Endothelial cell of umbilical vein (primary cell): ENCODE data around the gene KLHL4. TPM values are rescaled to one million over a fixed set of nuclear protein-coding genes. Genes with fewer than 3 reads are reported as not detected.

Experiments used
- BruUV-seq: library from RNA; stranded (reverse); fragments of 400-500 nt; replicated peaks from 2 replicates; lab custom pipeline; 2021; lab: Mats Ljungman, UMichigan
- CTCF ChIA-PET: fragments of 300-600, 350-600 bp; sonication (Branson Sonifier 250); formaldehyde crosslinking; loops from one replicate; lab custom pipeline; 2021; ENCODE audit warnings: antibody characterized with exemption, inconsistent platforms; lab: Charles Lee
- POLR2A ChIA-PET: fragments of 300-600, 350-600 bp; sonication (Branson Sonifier 250); formaldehyde crosslinking; loops from one replicate; lab custom pipeline; 2021; ENCODE audit warnings: antibody characterized with exemption, inconsistent platforms; lab: Charles Lee
- DNase-seq: peaks from one replicate; pipeline ENCODE4 v3.0.0-alpha.2; 2011; ENCODE audit warnings: low read depth, low spot score
- FAIRE-seq: peaks from 2 replicates; lab custom pipeline; 2011; peaks lifted over from hg19 to GRCh38; lab: Jason Lieb, UNC
- H2AFZ ChIP-seq: 2 replicates; pipeline ENCODE4 v1.6.0; 2012; ENCODE audit warnings: low read depth, low read length, control low read depth, inconsistent platforms
- H3K27ac ChIP-seq: 2 replicates; pipeline ENCODE4 v1.5.1; 2011; ENCODE audit warnings: low read depth, mild to moderate bottlenecking, control low read depth, low read length, moderate library complexity; ENCODE audit not compliant: insufficient read depth
- H3K27me3 ChIP-seq, 2 experiments: 2 replicates each; pipeline versions ENCODE4 v1.6.0 to v1.6.1; 2011; ENCODE audit warnings: low read length in 2 of 2, mixed read lengths in 1 of 2; ENCODE audit not compliant: control insufficient read depth in 2 of 2, insufficient read depth in 2 of 2
- H3K36me3 ChIP-seq, 2 experiments: 2 replicates in 1 of 2; 3 replicates in 1 of 2; pipeline ENCODE4 v1.5.1; 2011; ENCODE audit warnings: low read length in 2 of 2, mild to moderate bottlenecking in 1 of 2, moderate library complexity in 1 of 2; ENCODE audit not compliant: control insufficient read depth in 2 of 2, insufficient read depth in 2 of 2; ENCODE audit errors: extremely low read depth in 1 of 2
- H3K4me1 ChIP-seq: 3 replicates; pipeline ENCODE4 v1.5.1; 2011; ENCODE audit warnings: mild to moderate bottlenecking, low read length; ENCODE audit not compliant: control insufficient read depth, insufficient read depth; ENCODE audit errors: extremely low read depth
- H3K4me2 ChIP-seq: 2 replicates; pipeline ENCODE4 v1.6.1; 2011; ENCODE audit warnings: low read length, control low read depth, mixed read lengths; ENCODE audit not compliant: insufficient read depth
- H3K4me3 ChIP-seq, 3 experiments: fragments of 200-600 bp in 1 of 3; sonication (generic), shearing (Covaris generic) in 1 of 3; replicated peaks in 1 of 3; 2 replicates each; pipeline ENCODE4 v1.5.1; 2011 to 2016; ENCODE audit warnings: control low read depth in 3 of 3, low read length in 3 of 3, mild to moderate bottlenecking in 2 of 3, inconsistent platforms in 1 of 3, low read depth in 1 of 3, moderate library complexity in 1 of 3; ENCODE audit not compliant: insufficient read depth in 1 of 3
- H3K79me2 ChIP-seq: 2 replicates; pipeline ENCODE4 v1.6.0; 2012; ENCODE audit warnings: low read length, inconsistent platforms; ENCODE audit not compliant: control insufficient read depth, insufficient read depth
- H3K9ac ChIP-seq: replicated peaks from 2 replicates; pipeline ENCODE3; 2011; ENCODE audit warnings: low read length, control low read depth; ENCODE audit not compliant: insufficient read depth; ENCODE audit errors: extremely low read depth
- H3K9me1 ChIP-seq: replicated peaks from 3 replicates; pipeline ENCODE4 v1.6.0; 2011; ENCODE audit warnings: mild to moderate bottlenecking, low read length; ENCODE audit not compliant: control insufficient read depth, insufficient read depth; ENCODE audit errors: extremely low read depth
- H3K9me3 ChIP-seq: replicated peaks from 2 replicates; pipeline ENCODE4 v1.5.1; 2012; ENCODE audit warnings: low read length, inconsistent platforms; ENCODE audit not compliant: control insufficient read depth, insufficient read depth
- H4K20me1 ChIP-seq: replicated peaks from 2 replicates; pipeline ENCODE3; 2011; ENCODE audit warnings: mild to moderate bottlenecking, low read length; ENCODE audit not compliant: control insufficient read depth, insufficient read depth; ENCODE audit errors: extremely low read depth
- CTCF ChIP-seq, 2 donors: IDR thresholded peaks; 1 replicate in 1 of 2; 2 replicates in 1 of 2; pipeline ENCODE4 v1.5.1; 2011; ENCODE audit warnings: low read length in 2 of 2, mild to moderate bottlenecking in 2 of 2, moderate library complexity in 2 of 2, control low read depth in 1 of 2, inconsistent platforms in 1 of 2, low read depth in 1 of 2; ENCODE audit not compliant: insufficient read depth in 1 of 2; ENCODE audit errors: extremely low read depth in 1 of 2
- EZH2 ChIP-seq: IDR thresholded peaks from 2 replicates; pipeline ENCODE4 v1.6.1; 2012; ENCODE audit warnings: borderline replicate concordance, low read depth, mild to moderate bottlenecking, moderate library complexity, low read length, inconsistent platforms; ENCODE audit not compliant: severe bottlenecking
- FOS ChIP-seq: IDR thresholded peaks from 2 replicates; pipeline ENCODE4 v1.6.1; 2011; ENCODE audit warnings: mild to moderate bottlenecking, low read length, moderate library complexity, borderline replicate concordance; ENCODE audit not compliant: insufficient read depth
- GATA2 ChIP-seq: IDR thresholded peaks from 2 replicates; pipeline ENCODE4 v1.7.0; 2011; ENCODE audit warnings: low read depth, mild to moderate bottlenecking, moderate library complexity, mixed read lengths, low read length; ENCODE audit not compliant: insufficient read length, insufficient read depth
- JUN ChIP-seq: IDR thresholded peaks from 2 replicates; pipeline ENCODE4 v1.6.1; 2011; ENCODE audit warnings: borderline replicate concordance, low read depth; ENCODE audit not compliant: insufficient read length, insufficient read depth
- MAX ChIP-seq: IDR thresholded peaks from 2 replicates; pipeline ENCODE4 v1.6.1; 2011; ENCODE audit not compliant: insufficient read depth, insufficient read length
- MYC ChIP-seq: IDR thresholded peaks from one replicate; pipeline ENCODE4 v1.6.1; 2011; ENCODE audit warnings: mild to moderate bottlenecking, low read depth, low read length
- POLR2A ChIP-seq: IDR thresholded peaks from 2 replicates; pipeline ENCODE4 v1.6.1; 2012; ENCODE audit warnings: low read depth, mild to moderate bottlenecking, control low read depth, low read length
- POLR2AphosphoS5 ChIP-seq: IDR thresholded peaks from 2 replicates; pipeline ENCODE4 v1.6.1; 2012; ENCODE audit warnings: low read depth, mild to moderate bottlenecking, control low read depth, low read length, moderate library complexity; ENCODE audit not compliant: insufficient read depth
- dilution Hi-C: fragments of 300-500 bp; cut with MboI; formaldehyde crosslinking; loops from one replicate; pipeline ENCODE4 v1.15.0; 2019; ENCODE audit warnings: low sequenced_read_pairs; ENCODE audit not compliant: extremely low pct_ligation_motif_present
- intact Hi-C: fragments of 100-400 bp; cut with micrococcal nuclease; formaldehyde crosslinking; loops from one replicate; pipeline ENCODE4 v1.10.0; 2022
- polyA plus RNA-seq, 4 experiments: library from polyadenylated mRNA; depleted of rRNA in 3 of 4; stranded (reverse) in 3 of 4; unstranded in 1 of 4; fragments of >200 nt; gene quantifications; 2 replicates each; pipeline versions ENCODE4 v1.2.1 to v1.2.3, GENCODE V29; 2011 to 2012; ENCODE audit warnings: missing spikeins in 1 of 4
- total RNA-seq: library from RNA; stranded (reverse); gene quantifications from 2 replicates; pipeline ENCODE4 v1.2.3, GENCODE V29; 2021

Gene KLHL4
- total and polyA plus RNA-seq, 2 donors (not counting 3 experiments of a cell fraction or from before 2014, with no cell fraction given) = 9.8 to 19.3 TPM

- Histone ChIP-seq H2AFZ (no peak overlapping the region), H3K9ac (no peak overlapping the region), H3K27me3 (no peaks in the 10 kb centered on the region), H3K79me2 (no peaks in the 10 kb centered on the region), H3K36me3 (no peaks in the 10 kb centered on the region), H4K20me1 (no peaks in the 10 kb centered on the region), H3K4me2 (no peak overlapping the region), H3K4me1 (no peaks in the 10 kb centered on the region), H3K4me3 (no peak overlapping the region), H3K27ac (no peak overlapping the region), H3K9me3 (no peaks in the 10 kb centered on the region), H3K9me1 (no peaks in the 10 kb centered on the region)
- POLR2A ChIA-PET = no interaction called here
- CTCF ChIA-PET = no interaction called here
- no peak for DNase-seq
- no peak for FAIRE-seq
- BruUV-seq = no TSS peak
- intact Hi-C loops (no loop called here), dilution Hi-C loops (no loop called here)
- TF ChIP-seq EZH2 (no peak), POLR2A (no peak), FOS (no peak), POLR2AphosphoS5 (no peak), JUN (no peak), MAX (no peak), GATA2 (no peak), MYC (no peak), CTCF (IDR thresholded peaks at IDR 0.05; ENCODE audit: extremely low read depth in 1 of 2, insufficient read depth in 1 of 2, low read depth in 1 of 2, low read length in 2 of 2) (no peak)
Measured at GRCh38 chrX:87697409-87697808, 179.8 kb downstream of the KLHL4 start.
